HL-60/S4 (cell line): ENCODE results near the gene ZNF93.
"Not testable (repeated sequence)": the region's sequence is repeated elsewhere in the genome, so short reads cannot be mapped to it uniquely, and the experiment has no call there.

Source experiments
- in situ Hi-C: fragments of 300-500 bp; cut with MboI; formaldehyde crosslinking; loops from 2 replicates; pipeline ENCODE4 v1.14.3; 2022; ENCODE audit warnings: low sequenced_read_pairs

The ZNF93 gene

DNA sequence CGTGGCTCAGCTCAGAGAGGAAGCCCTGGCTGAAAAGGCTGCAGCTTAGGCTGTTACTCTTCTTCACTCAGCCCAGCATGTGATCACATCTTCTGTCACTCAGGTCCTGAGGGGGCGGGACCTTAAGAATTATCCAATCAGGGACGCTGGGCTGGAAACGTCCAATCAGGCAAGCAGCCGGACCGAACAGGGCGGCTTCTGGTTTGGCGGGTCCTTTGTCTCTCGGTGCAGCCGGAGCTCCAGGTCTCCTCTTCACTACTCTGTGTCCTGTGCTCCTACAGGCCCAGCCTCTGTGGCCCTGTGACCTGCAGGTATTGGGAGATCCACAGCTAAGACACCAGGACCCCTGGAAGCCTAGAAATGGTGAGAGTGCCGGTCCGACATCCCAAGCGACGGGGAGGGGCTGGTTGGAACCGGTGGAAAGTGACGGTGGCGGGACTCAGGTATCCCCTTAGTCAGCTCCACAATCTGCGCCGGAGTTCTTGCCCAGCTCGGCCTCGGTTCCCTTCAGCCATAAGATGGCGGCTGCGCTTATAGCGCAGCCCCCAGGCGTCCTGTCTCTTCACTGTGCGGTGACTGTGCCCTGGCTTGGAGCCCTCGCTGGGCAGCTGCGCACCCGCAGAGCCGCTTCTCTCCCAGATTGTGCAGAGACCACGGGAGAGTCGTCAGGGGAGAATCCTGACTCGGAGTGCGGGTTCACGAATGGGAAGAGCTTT is at the start of gene ZNF93:
Gene ZNF93 (plus strand): TSS at position 218 of the 716 bp plus-strand sequence. CDS start 143 bp downstream, at position 361.
- in situ Hi-C loops, result no loop called here

DNA sequence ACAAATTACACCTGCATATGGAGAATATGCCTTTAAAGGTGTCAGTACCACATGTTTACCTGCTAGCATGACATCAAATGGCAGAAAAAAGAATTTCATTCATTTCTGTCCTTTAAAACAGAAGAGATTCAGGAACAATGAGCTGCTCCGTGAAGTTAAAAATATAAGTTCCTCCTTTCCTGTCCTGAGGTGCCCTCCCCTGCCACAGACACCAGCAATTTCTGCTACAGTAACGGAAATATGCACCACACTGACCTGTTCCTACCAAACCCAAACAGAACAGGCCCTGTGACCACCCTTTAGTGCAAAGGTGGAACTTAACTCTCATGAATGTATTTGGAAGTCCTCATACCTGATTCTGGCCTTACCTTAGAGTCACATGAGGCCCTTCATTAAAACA is 49.0 kb upstream of the ZNF93 start:
- in situ Hi-C loops, result not testable (repeated sequence)

DNA sequence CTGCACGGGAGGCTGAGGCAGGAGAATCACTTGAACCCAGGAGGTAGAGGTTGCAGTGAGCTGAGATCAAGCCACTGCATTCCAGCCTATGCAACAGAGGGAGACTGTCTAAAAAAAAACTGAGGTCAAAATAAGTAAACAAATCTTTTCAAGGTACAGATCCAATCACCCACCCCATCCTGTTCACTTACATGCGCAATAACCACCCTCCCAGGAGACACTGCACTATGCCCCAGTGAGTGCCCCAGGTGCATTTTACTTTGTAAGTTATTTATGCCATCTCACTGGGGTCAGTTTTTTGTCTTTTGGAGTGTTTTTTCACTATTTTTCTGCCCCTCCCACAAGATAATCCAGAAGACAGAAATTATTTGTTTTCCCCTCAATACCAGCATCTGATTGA is 42.0 kb upstream of the ZNF93 start:
- in situ Hi-C loops, result no loop called here

DNA sequence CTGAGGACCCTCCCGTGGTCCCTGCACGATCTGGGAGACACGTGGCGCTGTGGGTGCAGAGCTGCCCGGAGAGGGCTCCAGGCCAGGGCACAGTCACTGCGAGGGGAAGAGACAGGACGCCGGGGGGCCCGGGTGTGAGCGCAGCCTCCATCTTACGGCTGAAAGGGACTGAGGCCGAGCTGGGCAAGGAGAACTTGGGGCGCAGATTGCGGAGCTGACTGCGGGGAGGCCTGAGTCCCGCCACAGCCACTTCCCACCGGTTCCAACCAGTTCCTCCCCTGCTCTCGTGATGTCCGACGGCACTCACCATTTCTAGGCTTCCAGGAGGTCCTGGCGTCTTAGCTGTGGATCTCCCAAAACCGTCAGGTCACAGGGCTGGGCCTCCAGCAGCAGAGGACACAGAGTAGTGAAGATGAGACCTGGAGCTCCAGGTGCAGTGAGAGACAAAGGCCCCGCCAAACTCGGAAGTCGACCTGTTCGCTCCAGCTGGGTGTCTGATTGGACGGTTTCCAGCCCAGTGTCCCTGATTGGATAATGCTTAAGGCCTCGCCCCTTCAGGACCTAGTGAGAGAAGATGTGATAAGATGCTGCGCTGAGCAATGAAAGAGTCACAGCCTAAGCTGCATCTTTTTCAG is 39.9 kb upstream of the ZNF93 start:
- in situ Hi-C loops, result no loop called here

DNA sequence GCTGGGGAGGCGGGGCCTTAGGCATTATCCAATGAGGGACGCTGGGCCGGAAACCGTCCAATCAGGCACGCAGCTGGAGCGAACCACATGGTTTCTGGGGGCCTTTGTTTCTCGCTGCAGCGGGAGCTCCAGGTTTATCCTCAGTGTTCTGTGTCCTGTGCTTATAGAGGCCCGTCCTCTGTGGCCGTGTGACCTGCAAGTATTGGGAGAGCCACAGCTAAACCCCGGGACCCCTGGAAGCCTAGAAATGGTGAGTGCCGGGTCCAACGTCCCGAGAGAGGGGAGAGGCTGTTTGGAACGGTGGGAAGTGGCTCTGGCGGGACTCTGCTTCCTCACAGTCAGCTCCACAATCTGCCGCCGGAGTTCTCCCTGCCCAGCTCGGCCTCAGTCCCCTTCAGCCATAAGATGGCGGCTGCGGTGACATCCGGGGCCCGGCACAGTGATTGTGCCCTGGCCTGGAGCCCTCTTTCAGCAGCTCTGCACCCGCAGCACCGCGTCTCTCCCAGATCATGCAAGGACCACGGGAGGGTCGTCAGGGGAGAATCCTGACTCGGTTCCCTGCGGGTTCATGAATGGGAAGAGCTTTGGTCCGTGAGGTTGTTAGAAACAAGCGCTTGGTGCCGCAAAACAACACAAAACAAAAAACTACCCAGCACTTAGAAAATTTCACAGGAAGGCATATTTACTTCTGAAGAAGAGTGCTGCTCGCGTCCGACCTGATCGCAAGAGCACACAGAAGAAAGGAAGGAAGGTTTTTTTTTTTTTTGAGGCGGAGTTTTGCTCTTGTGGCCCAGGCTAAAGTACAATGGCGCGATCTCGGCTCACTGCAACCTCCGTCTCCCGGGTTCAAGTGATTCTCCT is 34.8 kb upstream of the ZNF93 start, which contains the start of gene ZNF253:
Gene ZNF253 (plus strand): TSS at position 133 of the 861 bp plus-strand sequence. CDS start 115 bp downstream, at position 248.
- in situ Hi-C loops, result no loop called here

DNA sequence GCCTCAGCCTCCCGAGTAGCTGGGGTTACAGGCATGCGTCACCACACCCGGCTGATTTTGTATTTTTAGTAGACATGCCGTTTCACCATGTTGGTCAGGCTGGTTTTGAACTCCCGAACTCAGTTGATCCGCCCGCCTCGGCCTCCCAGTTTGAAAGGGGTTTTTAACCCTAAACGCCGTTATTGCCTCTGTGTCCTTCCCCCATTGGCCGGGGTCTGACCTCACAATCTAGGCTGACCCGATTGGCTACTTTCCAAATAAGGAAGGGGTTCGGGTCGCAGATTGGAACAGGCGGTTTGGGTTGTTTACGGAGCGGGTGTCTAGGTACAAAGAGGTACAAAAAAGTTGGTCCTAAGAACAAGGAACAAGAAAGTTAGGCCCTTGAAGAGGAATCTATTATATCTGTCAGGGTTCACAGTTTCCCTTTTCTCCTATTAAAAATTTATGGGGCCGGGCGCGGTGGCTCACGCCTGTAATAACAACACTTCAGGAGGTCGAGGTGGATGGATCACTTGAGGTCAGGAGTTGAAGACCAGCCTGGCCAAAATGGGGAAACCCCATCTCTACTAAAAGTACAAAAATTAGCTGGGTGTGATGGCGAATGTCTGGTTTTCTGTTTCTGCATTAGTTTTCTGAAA is 34.0 kb upstream of the ZNF93 start:
- in situ Hi-C loops, result no loop called here

DNA sequence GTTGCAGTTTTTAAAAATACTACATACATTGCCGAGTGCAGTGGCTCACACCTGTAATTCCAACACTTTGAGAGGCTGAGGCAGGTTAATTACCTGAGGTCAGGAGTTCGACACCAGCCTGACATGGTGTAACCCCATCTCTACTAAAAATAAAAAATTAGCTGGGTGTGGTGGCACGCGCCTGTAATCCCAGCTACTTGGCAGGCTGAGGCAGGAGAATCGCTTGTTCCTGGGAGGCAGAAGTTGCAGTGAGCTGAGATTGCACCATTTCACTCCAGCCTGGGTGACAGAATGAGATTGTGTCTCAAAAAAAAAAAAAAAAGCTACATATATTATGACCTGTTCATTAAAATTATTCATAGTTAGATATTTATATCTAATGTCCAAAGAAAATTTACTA is 30.7 kb upstream of the ZNF93 start:
- in situ Hi-C loops, result not testable (repeated sequence)

DNA sequence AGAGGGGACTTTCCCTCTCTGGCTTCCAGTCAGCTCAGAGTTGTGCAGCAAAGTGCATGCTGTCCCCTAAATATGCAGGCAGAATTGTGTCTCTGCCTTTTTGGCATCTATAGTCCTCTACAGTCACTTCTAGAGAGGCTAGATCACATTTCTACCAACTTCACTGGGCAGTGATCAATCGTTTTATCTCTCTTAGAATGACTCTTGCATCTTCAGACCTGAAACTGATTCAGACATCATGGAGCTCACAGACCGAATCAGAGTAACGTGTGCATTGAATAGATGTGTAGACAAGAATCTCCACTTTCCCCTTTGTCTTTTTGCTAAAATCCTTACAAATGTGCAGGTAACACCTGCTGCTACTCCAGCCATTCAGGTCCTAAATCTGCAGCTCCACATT is 28.8 kb upstream of the ZNF93 start:
- in situ Hi-C loops, result no loop called here

DNA sequence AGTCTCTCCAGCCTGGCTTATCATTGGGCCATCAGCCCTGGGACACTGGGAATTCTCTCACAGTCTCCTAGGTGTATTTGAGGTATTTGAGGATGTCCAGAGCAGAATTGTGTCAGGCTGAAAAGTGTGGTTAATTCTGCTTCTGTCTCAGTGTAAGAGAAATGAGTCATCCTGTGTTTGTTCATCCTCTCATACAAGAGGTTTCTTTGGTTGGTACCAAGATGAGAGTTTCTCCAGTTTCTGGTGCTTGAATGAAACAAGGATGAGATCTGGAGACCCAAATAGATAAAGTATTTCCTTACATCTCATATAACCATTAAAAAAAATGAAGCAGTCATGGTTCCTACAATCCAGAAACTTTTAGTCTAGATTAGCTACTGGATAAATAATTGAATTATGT is 27.4 kb upstream of the ZNF93 start:
- in situ Hi-C loops, result no loop called here

DNA sequence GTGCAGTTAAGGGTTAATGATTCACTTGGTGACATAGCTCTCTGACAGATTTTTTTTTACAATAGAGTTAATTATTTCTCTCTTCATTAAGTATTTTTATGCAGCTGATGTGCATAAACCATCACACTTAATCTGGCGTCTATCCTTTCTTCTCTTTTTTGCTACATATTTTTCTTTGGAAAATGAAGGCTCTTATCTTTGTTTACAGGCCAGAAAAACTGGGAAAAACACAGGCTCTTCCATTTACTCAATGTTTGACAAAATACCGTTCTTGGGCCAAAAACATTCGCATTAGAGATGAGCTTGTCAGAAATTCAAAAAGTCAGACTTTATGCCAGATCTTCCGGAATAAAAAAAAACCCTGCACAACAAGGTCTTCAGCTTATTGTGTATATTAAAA is 23.0 kb upstream of the ZNF93 start:
- in situ Hi-C loops, result no loop called here

DNA sequence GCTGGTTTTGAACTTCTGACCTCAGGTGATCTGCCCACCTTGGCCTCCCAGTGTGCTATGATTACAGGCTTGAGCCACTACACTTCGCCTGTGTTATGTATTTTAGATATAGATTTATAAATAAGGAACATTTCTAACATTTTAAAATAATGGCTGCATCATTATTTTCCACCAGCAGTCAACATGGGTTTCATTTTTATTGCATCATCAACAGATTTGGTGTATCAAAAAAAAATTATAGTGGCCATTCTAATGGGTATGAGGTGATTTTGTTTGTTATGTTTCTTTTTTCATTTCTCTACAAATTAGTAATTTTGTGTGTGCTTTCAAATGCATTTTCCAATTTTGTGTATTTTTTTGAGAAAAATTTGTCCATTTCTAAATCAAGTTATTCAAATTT is 16.2 kb upstream of the ZNF93 start:
- in situ Hi-C loops, result no loop called here

DNA sequence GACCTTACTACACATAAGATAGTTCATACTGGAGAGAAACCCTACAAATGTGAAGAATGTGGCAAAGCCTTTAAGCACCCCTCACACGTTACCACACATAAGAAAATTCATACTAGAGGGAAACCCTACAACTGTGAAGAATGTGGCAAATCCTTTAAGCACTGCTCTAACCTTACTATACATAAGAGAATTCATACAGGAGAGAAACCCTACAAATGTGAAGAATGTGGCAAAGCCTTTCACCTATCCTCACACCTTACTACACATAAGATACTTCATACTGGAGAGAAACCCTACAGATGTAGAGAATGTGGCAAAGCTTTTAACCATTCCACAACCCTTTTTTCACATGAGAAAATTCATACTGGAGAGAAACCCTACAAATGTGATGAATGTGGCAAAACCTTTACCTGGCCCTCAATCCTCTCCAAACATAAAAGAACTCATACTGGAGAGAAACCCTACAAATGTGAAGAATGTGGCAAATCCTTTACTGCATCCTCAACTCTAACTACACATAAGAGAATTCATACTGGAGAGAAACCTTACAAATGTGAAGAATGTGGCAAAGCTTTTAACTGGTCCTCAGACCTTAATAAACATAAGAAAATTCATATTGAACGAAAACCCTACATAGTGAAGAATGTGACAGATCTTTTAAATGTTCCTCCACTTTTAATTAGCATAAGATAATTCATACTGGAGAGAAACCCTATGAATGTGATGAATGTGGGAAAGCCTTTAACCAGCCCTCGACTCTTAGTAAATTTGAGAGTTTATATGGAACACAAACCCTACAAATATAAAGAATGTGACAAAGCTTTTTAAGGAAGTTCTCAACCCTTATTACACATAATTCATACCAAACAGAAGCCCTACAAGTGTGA is 8.4 kb upstream of the ZNF93 start:
- in situ Hi-C loops, result not testable (repeated sequence)

DNA sequence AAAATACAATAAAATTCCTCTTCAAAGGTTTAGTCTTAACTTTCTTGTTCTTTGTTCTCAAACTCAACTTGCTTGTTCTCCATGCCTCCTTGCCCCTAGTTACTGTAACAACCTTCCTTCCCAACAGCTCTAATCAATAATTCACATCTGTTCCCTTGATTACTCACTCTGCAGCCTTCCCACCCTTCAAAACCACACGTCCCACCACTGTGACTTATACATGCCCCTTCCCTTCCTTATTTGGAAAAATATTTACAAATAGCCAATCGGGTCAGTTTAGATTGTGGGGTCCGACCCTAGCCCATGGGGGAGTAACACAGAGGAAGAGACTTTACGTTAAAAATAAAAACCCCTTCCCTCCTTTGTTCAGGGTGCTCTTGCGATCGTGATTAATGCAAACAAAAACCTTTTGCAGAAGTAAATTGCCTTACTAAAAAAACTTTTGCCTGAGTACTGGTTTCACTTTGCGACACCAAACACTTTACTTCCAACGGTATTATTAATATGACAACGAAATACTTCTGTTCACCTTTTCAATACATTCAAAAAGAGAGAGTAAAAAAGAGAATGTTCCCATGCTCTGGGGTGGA is 512 bp upstream of the ZNF93 start:
- in situ Hi-C loops, result no loop called here

DNA sequence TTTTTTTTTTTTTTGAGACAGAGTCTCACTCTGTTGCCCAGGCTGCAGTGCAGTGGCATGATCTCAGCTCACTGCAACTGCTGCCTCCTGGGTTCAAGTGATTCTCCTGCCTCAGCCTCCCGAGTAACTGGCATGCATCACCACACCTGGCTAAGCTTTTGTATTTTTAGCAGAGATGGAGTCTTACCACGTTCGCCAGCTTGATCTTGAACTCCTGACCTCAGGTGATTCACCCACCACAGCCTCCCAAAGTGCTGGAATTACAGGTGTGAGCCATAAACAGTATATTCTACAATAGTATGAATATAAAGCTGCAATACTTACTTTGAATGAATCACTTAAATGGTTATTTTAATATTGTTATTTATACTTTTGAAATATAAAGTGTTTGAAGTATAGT is 6.8 kb downstream of the ZNF93 start:
- in situ Hi-C loops, result not testable (repeated sequence)

DNA sequence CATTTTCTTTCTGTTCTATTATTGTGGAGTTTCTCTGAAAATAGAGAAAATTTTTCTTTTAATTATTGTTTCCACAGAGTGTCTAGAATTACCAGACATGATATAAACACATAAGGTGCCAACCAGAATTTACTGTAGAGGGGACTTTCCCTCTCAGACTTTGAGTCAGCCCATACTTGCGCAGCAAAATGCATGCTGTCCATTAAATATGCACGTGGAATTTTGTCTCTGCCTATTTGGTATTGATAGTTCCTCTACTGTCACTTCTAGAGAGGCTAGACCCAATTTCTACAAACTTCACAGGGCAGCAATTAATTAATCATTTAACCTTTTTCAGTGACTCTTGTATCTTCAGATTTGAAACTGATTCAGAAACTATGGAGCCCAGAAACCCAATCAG is 8.9 kb downstream of the ZNF93 start:
- in situ Hi-C loops, result no loop called here

DNA sequence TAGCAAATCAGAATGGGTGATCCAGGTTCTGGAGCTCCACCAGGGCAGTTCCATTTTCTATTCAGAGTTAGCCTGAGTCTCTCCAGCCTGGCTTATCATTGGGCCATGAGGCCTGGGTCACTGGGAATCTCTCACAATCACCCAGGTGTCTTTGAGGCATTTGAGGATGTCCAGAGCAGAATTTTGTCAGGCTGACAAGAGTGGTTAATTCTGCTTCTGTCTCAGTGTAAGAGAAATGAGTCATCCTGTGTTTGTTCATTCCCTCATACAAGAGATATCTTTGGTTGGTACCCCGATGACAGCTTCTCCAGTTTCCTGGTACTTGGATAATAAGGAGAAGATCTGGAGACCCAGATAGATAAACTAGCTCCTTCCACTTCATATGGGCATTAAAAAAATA is 10.4 kb downstream of the ZNF93 start:
- in situ Hi-C loops, result no loop called here

DNA sequence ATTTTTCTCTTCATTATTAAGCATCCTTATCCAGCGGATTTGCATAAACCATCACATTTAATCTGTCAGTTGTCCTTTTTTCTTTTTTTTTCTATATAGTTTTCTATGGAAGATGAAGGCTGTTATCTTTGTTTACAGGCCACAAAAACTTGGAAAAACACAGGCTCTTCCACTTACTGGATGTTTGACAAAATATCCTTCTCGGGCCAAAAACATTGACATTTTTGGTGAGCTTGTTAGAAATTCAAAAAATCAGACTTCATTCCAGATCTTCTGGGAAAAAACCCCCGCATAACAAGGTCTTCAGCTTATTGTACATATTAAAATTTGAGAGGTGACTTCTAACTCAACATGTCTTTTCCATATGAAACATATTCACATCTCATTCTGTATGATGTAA is 13.8 kb downstream of the ZNF93 start:
- in situ Hi-C loops, result no loop called here

DNA sequence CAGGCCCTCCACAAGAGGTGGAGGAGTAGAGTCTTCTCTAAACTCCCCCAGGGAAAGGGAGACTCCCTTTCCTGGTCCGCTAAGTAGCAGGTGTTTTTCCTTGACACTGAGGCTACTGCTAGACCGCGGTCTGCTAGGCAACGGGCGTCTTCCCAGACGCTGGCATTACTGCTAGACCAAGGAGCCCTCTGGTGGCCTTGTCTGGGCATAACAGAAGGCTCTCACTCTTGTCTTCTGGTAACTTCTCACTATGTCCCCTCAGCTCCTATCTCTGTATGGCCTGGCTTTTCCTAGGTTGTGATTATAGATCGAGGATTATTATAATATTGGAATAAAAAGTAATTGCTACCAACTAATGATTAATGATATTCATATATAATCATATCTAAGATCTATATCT is 29.7 kb downstream of the ZNF93 start:
- in situ Hi-C loops, result loop anchor here (25.0 kb wide), 1 partner anchor 393 kb away; the partner anchor contains the start of genes CILP2 and YJEFN3

DNA sequence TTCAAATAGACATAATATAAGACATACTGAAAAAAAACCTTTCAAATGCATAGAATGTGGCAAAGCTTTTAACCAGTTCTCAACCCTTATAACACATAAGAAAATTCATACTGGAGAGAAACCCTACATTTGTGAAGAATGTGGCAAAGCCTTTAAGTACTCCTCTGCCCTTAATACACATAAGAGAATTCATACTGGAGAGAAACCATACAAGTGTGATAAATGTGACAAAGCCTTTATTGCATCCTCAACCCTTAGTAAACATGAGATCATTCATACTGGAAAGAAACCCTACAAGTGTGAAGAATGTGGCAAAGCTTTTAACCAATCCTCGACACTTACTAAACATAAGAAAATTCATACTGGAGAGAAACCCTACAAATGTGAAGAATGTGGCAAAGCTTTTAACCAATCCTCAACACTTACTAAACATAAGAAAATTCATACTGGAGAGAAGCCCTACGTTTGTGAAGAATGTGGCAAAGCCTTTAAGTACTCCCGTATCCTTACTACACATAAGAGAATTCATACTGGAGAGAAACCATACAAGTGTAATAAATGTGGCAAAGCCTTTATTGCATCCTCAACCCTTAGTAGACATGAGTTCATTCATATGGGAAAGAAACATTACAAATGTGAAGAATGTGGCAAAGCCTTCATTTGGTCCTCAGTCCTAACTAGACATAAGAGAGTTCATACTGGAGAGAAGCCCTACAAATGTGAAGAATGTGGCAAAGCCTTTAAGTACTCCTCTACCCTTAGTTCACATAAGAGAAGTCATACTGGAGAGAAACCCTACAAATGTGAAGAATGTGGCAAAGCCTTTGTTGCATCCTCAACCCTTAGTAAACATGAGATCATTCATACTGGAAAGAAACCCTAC is 32.9 kb downstream of the ZNF93 start:
- in situ Hi-C loops, result loop anchor here (25.0 kb wide), 1 partner anchor 396 kb away; the partner anchor contains the start of genes CILP2 and YJEFN3
